ENCODE results near the gene SIAH2. TPM values are rescaled to one million over a fixed set of nuclear protein-coding genes. Genes with fewer than 3 reads are reported as not detected.

Gene SIAH2
- polyA plus RNA-seq, 3 donors = 24.6 to 43.5 (median 28.2) TPM

DNA sequence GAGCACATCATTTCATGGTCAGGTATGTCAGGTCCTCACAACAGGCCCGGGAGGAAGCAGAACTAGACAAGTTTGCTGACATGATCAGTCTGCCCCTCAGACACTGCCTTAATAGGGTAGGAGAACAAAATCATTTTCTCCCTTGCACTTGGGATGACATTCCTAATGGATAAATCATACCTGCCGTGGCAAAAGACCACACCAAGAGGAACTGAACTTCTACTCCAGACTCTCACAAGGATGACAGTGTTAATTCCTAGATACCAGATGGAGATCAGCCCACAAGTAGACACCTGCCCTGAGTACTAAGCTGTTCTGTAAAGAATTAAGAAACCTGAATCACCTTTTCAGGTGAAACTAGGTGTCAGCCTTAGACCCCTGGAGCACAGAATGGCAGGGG lies 19.5 kb downstream of the SIAH2 start:
- peak overlapping the region in 3 of 7 donors; percentile 28 to 69 (median 40) for H3K27ac Mint-ChIP-seq

DNA sequence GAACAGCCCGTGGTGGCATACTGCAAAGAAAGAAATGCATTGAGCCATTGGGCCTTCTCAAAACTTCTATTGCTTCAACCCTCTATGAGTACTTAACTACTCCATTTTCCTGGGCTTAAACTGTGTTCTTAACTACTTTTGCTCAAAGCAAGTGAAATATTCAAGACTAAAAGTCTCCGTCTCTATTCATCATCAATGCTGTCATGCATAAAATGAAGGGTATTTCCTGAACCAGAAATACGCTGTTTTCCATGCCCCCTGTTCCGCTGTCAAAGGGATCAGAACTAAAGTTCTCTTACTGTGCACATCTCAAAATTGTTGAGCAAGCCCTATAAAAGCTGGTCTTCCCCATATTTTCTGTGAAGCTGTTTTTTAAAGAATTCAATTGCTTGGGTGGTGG lies 20.3 kb downstream of the SIAH2 start:
- DNase-seq = no peak
- intact Hi-C loops (cut with micrococcal nuclease) = no loop called here
- no peak overlapping the region for H3K27ac ChIP-seq (ENCODE audit: low read depth in 1 of 2, low read length in 2 of 2)
- H4K20me1 ChIP-seq (ENCODE audit: insufficient read depth, low read length) = peaks cover 82% of the 10 kb centered on the region
- H3K4me2 ChIP-seq (replicated peaks; ENCODE audit: extremely low read depth, low read length, poor library complexity, severe bottlenecking) = no peak overlapping the region
- H3K36me3 ChIP-seq (replicated peaks in 1 of 2; ENCODE audit: control insufficient read depth in 1 of 2, insufficient read depth in 2 of 2, low read length in 2 of 2) = peaks cover 18 to 30% of the 10 kb centered on the region in 2 donors
- no peaks in the 10 kb centered on the region for H3K9me3 ChIP-seq (replicated peaks in 1 of 2; ENCODE audit: control insufficient read depth in 1 of 2, insufficient read depth in 1 of 2, low read length in 2 of 2)
- H3K27me3 ChIP-seq (ENCODE audit: control insufficient read depth in 2 of 2, insufficient read depth in 2 of 2, low read length in 2 of 2) = no peaks in the 10 kb centered on the region
- TF ChIP-seq, protein P1, sequence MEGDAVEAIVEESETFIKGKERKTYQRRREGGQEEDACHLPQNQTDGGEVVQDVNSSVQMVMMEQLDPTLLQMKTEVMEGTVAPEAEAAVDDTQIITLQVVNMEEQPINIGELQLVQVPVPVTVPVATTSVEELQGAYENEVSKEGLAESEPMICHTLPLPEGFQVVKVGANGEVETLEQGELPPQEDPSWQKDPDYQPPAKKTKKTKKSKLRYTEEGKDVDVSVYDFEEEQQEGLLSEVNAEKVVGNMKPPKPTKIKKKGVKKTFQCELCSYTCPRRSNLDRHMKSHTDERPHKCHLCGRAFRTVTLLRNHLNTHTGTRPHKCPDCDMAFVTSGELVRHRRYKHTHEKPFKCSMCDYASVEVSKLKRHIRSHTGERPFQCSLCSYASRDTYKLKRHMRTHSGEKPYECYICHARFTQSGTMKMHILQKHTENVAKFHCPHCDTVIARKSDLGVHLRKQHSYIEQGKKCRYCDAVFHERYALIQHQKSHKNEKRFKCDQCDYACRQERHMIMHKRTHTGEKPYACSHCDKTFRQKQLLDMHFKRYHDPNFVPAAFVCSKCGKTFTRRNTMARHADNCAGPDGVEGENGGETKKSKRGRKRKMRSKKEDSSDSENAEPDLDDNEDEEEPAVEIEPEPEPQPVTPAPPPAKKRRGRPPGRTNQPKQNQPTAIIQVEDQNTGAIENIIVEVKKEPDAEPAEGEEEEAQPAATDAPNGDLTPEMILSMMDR (IDR thresholded peaks at IDR 0.05) = no peak
- peaks cover 59% of the 10 kb centered on the region for H3K79me2 ChIP-seq (ENCODE audit: insufficient read depth, low read length)
- H2AFZ ChIP-seq (ENCODE audit: insufficient read depth, low read depth, low read length, poor library complexity, severe bottlenecking) = no peak overlapping the region
- no peaks in the 10 kb centered on the region for H3K9me3 Mint-ChIP-seq
- H3K9ac ChIP-seq (ENCODE audit: insufficient read depth, low read length, poor library complexity, severe bottlenecking) = no peak overlapping the region
- peaks cover 51% of the 10 kb centered on the region for H3K4me1 Mint-ChIP-seq
- H3K4me1 ChIP-seq (ENCODE audit: control insufficient read depth in 1 of 2, insufficient read depth in 2 of 2, low read length in 2 of 2) = peaks cover 25 to 33% of the 10 kb centered on the region in 2 donors
- H3K36me3 Mint-ChIP-seq = peaks cover 25 to 32% of the 10 kb centered on the region in 2 donors
- no peak overlapping the region for H3K27ac Mint-ChIP-seq
- H3K4me3 ChIP-seq (replicated peaks in 1 of 3; ENCODE audit: low read depth in 2 of 3, low read length in 3 of 3) = no peak overlapping the region
- no peak overlapping the region for H3K4me3 Mint-ChIP-seq
- WGBS (ENCODE audit: insufficient coverage) = 93% methylated on average over 4 of the region's 4 CpGs
- H3K27me3 Mint-ChIP-seq (ENCODE audit: low read depth in 3 of 3) = peaks cover 0 to 2% (median 0%) of the 10 kb centered on the region in 3 donors

More for the DNA sequence above, 19.5 kb downstream of the SIAH2 start:
- H3K36me3 Mint-ChIP-seq = peaks cover 25 to 32% of the 10 kb centered on the region in 2 donors
- Histone ChIP-seq H3K27ac (ENCODE audit: low read depth in 1 of 2, low read length in 2 of 2) (no peak overlapping the region), H2AFZ (ENCODE audit: insufficient read depth, low read depth, low read length, poor library complexity, severe bottlenecking) (no peak overlapping the region), H3K9me3 (replicated peaks in 1 of 2; ENCODE audit: control insufficient read depth in 1 of 2, insufficient read depth in 1 of 2, low read length in 2 of 2) (no peaks in the 10 kb centered on the region), H3K36me3 (replicated peaks in 1 of 2; ENCODE audit: control insufficient read depth in 1 of 2, insufficient read depth in 2 of 2, low read length in 2 of 2) (peaks cover 18 to 30% of the 10 kb centered on the region in 2 donors), H3K4me2 (replicated peaks; ENCODE audit: extremely low read depth, low read length, poor library complexity, severe bottlenecking) (no peak overlapping the region), H3K4me3 (replicated peaks in 1 of 3; ENCODE audit: low read depth in 2 of 3, low read length in 3 of 3) (no peak overlapping the region), H3K4me1 (ENCODE audit: control insufficient read depth in 1 of 2, insufficient read depth in 2 of 2, low read length in 2 of 2) (peaks cover 25 to 33% of the 10 kb centered on the region in 2 donors), H4K20me1 (ENCODE audit: insufficient read depth, low read length) (peaks cover 90% of the 10 kb centered on the region), H3K79me2 (ENCODE audit: insufficient read depth, low read length) (peaks cover 68% of the 10 kb centered on the region), H3K27me3 (ENCODE audit: control insufficient read depth in 2 of 2, insufficient read depth in 2 of 2, low read length in 2 of 2) (no peaks in the 10 kb centered on the region), H3K9ac (ENCODE audit: insufficient read depth, low read length, poor library complexity, severe bottlenecking) (no peak overlapping the region)
- TF ChIP-seq, protein P1 (IDR thresholded peaks at IDR 0.05) = no peak
- peaks cover 0 to 2% (median 0%) of the 10 kb centered on the region in 3 donors for H3K27me3 Mint-ChIP-seq (ENCODE audit: low read depth in 3 of 3)
- intact Hi-C loops (cut with micrococcal nuclease) = no loop called here
- H3K4me3 Mint-ChIP-seq = no peak overlapping the region
- DNase-seq = no peak
- no peaks in the 10 kb centered on the region for H3K9me3 Mint-ChIP-seq
- H3K4me1 Mint-ChIP-seq = peaks cover 51% of the 10 kb centered on the region
- WGBS (ENCODE audit: insufficient coverage) = 100% methylated on average over 1 of the region's 2 CpGs

All from CD14-positive monocyte (primary cell).